Measurements from ENCODE around the gene EYA3.
A peak's percentile ranks its signal among the peaks of the same experiment; 100 is the strongest.

The EYA3 gene

GRCh38 chr1:27967106-27967883, 121.1 kb downstream of the EYA3 start:
- no peak for DNase-seq

- DNase-seq: no peak
These were observed 121.9 kb downstream of the EYA3 start for GRCh38 chr1:27966402-27967105.

GRCh38 chr1:27963393-27963792, 125.0 kb downstream of the EYA3 start:
- no peak for DNase-seq

- no peak for DNase-seq
These were observed 126.7 kb downstream of the EYA3 start for GRCh38 chr1:27961646-27962221.

GRCh38 chr1:27960762-27961645, 127.4 kb downstream of the EYA3 start:
- DNase-seq: no peak

- peak; percentile 59 for DNase-seq
These were observed 128.4 kb downstream of the EYA3 start, which contains the start of gene XKR8 for GRCh38 chr1:27959792-27960603. TSS of gene XKR8 (plus strand) at chr1:27959973. CDS start at chr1:27960070, 97 bp downstream.

- no peak for DNase-seq
These were observed 129.9 kb downstream of the EYA3 start for GRCh38 chr1:27958513-27958912.

- no peak for DNase-seq
These were observed 130.8 kb downstream of the EYA3 start for GRCh38 chr1:27957655-27958054.

- no peak for DNase-seq
These were observed 131.6 kb downstream of the EYA3 start for GRCh38 chr1:27956761-27957160.

GRCh38 chr1:27955076-27955475, 133.3 kb downstream of the EYA3 start:
- no peak for DNase-seq

GRCh38 chr1:27954186-27954585, 134.2 kb downstream of the EYA3 start:
- no peak for DNase-seq

GRCh38 chr1:27952147-27952546, 136.3 kb downstream of the EYA3 start:
- no peak for DNase-seq

- no peak for DNase-seq
These were observed 137.0 kb downstream of the EYA3 start for GRCh38 chr1:27951396-27951795.

GRCh38 chr1:27949027-27949426, 139.4 kb downstream of the EYA3 start:
- no peak for DNase-seq

GRCh38 chr1:27945020-27945419, 143.4 kb downstream of the EYA3 start:
- DNase-seq: no peak

- DNase-seq: no peak
These were observed 146.5 kb downstream of the EYA3 start for GRCh38 chr1:27941671-27942540.

GRCh38 chr1:27940870-27941560, 147.4 kb downstream of the EYA3 start:
- no peak for DNase-seq

GRCh38 chr1:27940297-27940696, 148.1 kb downstream of the EYA3 start:
- no peak for DNase-seq

GRCh38 chr1:27938488-27938887, 149.9 kb downstream of the EYA3 start:
- no peak for DNase-seq

GRCh38 chr1:27937524-27937836, 150.9 kb downstream of the EYA3 start:
- DNase-seq: no peak

GRCh38 chr1:27936370-27936769, 152.0 kb downstream of the EYA3 start:
- DNase-seq: no peak
